BLaER1 (cell line): ENCODE data around the gene HPCAL1.
A peak's percentile ranks its signal among the peaks of the same experiment; 100 is the strongest.

Experiments
- H3K27ac ChIP-seq: shearing (Covaris generic); formaldehyde crosslinking; 2 replicates; pipeline ENCODE4 v1.8.1; 2022
- H3K27me3 ChIP-seq: shearing (Covaris generic); formaldehyde crosslinking; 2 replicates; pipeline ENCODE4 v1.8.1; 2022
- H3K36me3 ChIP-seq: shearing (Covaris generic); formaldehyde crosslinking; 2 replicates; pipeline ENCODE4 v1.8.1; 2022
- H3K4me1 ChIP-seq: shearing (Covaris generic); formaldehyde crosslinking; 2 replicates; pipeline ENCODE4 v1.8.1; 2022
- H3K4me2 ChIP-seq: shearing (Covaris generic); formaldehyde crosslinking; 2 replicates; pipeline ENCODE4 v1.8.1; 2022
- H3K4me3 ChIP-seq: shearing (Covaris generic); formaldehyde crosslinking; 2 replicates; pipeline ENCODE4 v1.8.1; 2022
- H3K9ac ChIP-seq: shearing (Covaris generic); formaldehyde crosslinking; 2 replicates; pipeline ENCODE4 v1.8.1; 2022
- H3K9me3 ChIP-seq: shearing (Covaris generic); formaldehyde crosslinking; 2 replicates; pipeline ENCODE4 v1.8.1; 2022
- H4K20me1 ChIP-seq: shearing (Covaris generic); formaldehyde crosslinking; 2 replicates; pipeline ENCODE4 v1.8.1; 2022
- Cebpa-rat ChIP-seq: shearing (Covaris generic); IDR thresholded peaks from 2 replicates; pipeline ENCODE4 v1.8.1; 2022

Gene HPCAL1

DNA sequence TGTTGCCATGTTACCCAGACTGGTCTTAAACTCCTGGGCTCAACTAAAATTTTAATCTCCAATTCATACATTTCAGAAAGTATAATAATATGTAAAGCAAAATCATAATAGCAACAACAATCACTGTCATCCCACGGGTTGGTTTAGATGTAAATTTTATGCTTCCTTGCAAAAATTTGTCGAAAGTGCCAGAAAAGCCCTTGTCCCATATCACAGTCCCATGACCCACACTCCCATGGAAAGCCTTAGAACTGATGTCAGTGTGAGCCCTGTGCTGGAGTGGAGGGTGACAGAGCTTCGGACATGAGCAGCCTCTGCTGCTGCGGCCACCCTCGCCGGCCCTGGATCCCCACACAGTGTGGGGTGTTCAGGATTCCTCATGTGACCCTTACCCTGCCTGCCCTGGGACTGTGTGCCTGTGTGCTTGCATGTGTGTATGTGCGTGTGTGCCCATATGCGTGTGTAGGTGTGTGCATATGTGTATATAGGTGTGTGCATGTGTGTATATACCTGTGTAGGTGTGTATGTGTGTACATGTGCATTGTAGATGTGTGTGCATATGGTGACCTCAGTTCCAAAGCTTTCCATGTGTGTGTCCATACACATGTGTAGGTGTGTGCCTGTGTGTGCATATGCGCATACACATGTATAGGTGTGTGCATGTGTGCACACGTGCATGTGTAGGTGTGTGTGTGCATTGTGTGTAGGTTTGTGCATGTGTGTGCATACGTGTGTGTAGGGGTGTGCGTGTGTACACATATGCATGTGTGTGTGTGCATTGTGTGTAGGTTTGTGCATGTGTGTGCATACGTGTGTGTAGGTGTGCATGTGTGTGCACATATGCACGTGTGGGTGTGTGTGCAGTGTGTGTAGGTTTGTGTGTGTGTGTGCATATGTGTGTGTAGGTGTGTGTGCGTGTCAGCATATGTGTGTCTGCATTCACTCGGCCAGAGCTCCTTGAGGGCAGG lies 65.1 kb downstream of the HPCAL1 start:
- H3K27ac ChIP-seq, result no peak overlapping the region
- no peak overlapping the region for H3K4me3 ChIP-seq
- H3K36me3 ChIP-seq, result peaks cover 8% of the 10 kb centered on the region; the same call in 1 of the 2 replicates
- no peaks in the 10 kb centered on the region for H3K9me3 ChIP-seq
- peaks cover 98% of the 10 kb centered on the region for H4K20me1 ChIP-seq
- peaks cover 47% of the 10 kb centered on the region for H3K4me1 ChIP-seq
- 0 out of 2 replicates have a peak overlapping the region, but pooled peaks have one; percentile 9 for H3K4me2 ChIP-seq
- H3K9ac ChIP-seq, result no peak overlapping the region
- TF ChIP-seq Cebpa-rat, result no peak
- no peaks in the 10 kb centered on the region for H3K27me3 ChIP-seq

GRCh38 chr2:10368491-10369231 lies 66.0 kb downstream of the HPCAL1 start:
- H4K20me1 ChIP-seq, result peaks cover 98% of the 10 kb centered on the region
- no peak overlapping the region for H3K4me2 ChIP-seq
- H3K9me3 ChIP-seq, result no peaks in the 10 kb centered on the region
- TF ChIP-seq Cebpa-rat, result no peak
- H3K36me3 ChIP-seq, result peaks cover 8% of the 10 kb centered on the region; the same call in 1 of the 2 replicates
- no peak overlapping the region for H3K4me3 ChIP-seq
- no peak overlapping the region for H3K27ac ChIP-seq
- H3K4me1 ChIP-seq, result peaks cover 51% of the 10 kb centered on the region
- H3K27me3 ChIP-seq, result no peaks in the 10 kb centered on the region
- H3K9ac ChIP-seq, result no peak overlapping the region

DNA sequence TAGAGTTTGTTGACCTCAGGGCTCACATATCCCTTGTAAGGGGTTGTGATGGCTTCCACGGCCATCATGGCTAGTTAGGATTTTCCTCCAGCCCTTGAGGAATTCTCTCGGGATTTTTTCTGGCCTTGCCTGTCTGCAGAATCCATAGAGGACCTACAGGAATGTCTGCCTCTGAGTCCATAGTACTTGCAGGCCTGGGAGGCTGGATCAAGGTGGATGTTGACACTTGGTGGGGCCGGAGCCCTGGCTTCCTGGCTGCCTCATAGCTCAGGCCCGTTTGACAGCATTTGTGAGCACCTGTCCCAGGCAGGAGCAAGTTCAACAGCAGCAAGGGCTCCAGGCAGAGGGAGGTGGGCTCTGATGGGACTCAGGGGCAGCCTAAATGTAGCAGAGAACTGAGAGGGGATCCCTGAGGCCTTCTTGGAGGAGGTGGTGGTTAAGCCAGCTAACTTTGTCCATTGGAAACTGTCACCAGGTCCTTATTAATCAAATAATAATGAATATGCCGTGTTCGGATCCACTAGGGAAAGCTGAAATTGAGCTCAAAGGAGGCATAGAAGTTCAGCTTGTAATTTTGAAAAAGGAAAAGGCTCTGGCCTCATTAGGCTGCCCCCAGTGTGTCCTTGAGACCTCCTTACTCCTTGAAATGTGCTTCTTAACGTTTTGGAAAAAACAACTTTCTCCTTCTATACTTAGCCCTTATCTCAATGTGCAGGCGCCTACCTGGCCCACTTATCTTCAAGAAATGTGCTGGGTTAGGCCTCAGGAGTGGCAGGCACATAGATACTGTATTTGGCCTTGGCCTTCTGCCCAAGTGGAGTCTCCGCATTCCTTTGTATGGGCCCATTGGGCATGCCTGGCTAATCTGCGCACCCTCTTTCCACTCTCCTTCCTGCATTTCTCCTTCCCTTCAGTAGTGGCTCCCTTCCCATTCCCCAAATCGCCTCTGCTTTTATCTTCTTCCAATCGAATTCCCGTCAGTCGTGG lies 66.9 kb downstream of the HPCAL1 start:
- peak overlapping the region; percentile 34; the same call in 1 of the 2 replicates for H3K4me2 ChIP-seq
- no peak overlapping the region for H3K9ac ChIP-seq
- no peak for TF ChIP-seq Cebpa-rat
- peaks cover 8% of the 10 kb centered on the region; the same call in 1 of the 2 replicates for H3K36me3 ChIP-seq
- no peaks in the 10 kb centered on the region for H3K9me3 ChIP-seq
- no peaks in the 10 kb centered on the region for H3K27me3 ChIP-seq
- H3K27ac ChIP-seq, result no peak overlapping the region
- no peak overlapping the region for H3K4me3 ChIP-seq
- peaks cover 60% of the 10 kb centered on the region for H3K4me1 ChIP-seq
- peaks cover 98% of the 10 kb centered on the region for H4K20me1 ChIP-seq

DNA sequence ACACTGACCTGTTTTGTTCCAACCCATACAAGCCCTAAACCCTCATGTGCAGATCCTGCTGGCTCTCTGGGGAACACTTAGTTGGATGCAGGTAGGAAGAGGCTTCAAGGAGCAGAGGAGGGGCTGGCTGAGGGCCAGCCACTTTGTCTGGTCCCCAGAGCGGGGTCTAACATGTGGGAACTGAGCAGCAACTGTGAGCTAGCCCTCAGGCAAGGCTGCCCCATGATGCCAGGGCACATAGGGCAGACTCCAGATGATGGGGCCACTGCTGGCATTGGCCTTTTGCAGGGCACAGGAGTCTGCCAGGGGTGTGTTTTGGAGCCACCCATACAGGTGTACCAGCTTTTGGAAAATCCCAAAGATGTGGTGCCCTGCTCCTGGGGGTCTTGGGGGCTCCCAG lies 67.7 kb downstream of the HPCAL1 start:
- no peak overlapping the region for H3K9ac ChIP-seq
- H3K27me3 ChIP-seq, result no peaks in the 10 kb centered on the region
- H3K9me3 ChIP-seq, result no peaks in the 10 kb centered on the region
- H3K4me2 ChIP-seq, result peak overlapping the region; percentile 34; the same call in 1 of the 2 replicates
- TF ChIP-seq Cebpa-rat, result no peak
- peaks cover 98% of the 10 kb centered on the region for H4K20me1 ChIP-seq
- no peak overlapping the region for H3K27ac ChIP-seq
- no peak overlapping the region for H3K4me3 ChIP-seq
- peaks cover 68% of the 10 kb centered on the region for H3K4me1 ChIP-seq
- H3K36me3 ChIP-seq, result peaks cover 8% of the 10 kb centered on the region; the same call in 1 of the 2 replicates

- TF ChIP-seq Cebpa-rat, result no peak
- peaks cover 74% of the 10 kb centered on the region for H3K4me1 ChIP-seq
Observed at GRCh38 chr2:10370895-10371294, 68.2 kb downstream of the HPCAL1 start.

GRCh38 chr2:10371441-10372196 lies 68.9 kb downstream of the HPCAL1 start:
- no peak overlapping the region for H3K9ac ChIP-seq
- H3K4me3 ChIP-seq, result no peak overlapping the region
- H3K4me1 ChIP-seq, result peaks cover 78% of the 10 kb centered on the region
- no peaks in the 10 kb centered on the region for H3K27me3 ChIP-seq
- no peaks in the 10 kb centered on the region for H3K9me3 ChIP-seq
- H4K20me1 ChIP-seq, result peaks cover 93% of the 10 kb centered on the region
- no peak for TF ChIP-seq Cebpa-rat
- H3K36me3 ChIP-seq, result peaks cover 8% of the 10 kb centered on the region; the same call in 1 of the 2 replicates
- H3K4me2 ChIP-seq, result peak overlapping the region; percentile 66
- H3K27ac ChIP-seq, result peak overlapping the region; percentile 44; the same call in 1 of the 2 replicates

More at GRCh38 chr2:10370895-10371294, 68.2 kb downstream of the HPCAL1 start:
- Histone ChIP-seq H3K36me3 (peaks cover 8% of the 10 kb centered on the region; the same call in 1 of the 2 replicates), H3K9me3 (no peaks in the 10 kb centered on the region), H3K27ac (no peak overlapping the region), H3K4me3 (no peak overlapping the region), H3K27me3 (no peaks in the 10 kb centered on the region), H3K4me2 (no peak overlapping the region), H3K9ac (no peak overlapping the region), H4K20me1 (peaks cover 98% of the 10 kb centered on the region)

DNA sequence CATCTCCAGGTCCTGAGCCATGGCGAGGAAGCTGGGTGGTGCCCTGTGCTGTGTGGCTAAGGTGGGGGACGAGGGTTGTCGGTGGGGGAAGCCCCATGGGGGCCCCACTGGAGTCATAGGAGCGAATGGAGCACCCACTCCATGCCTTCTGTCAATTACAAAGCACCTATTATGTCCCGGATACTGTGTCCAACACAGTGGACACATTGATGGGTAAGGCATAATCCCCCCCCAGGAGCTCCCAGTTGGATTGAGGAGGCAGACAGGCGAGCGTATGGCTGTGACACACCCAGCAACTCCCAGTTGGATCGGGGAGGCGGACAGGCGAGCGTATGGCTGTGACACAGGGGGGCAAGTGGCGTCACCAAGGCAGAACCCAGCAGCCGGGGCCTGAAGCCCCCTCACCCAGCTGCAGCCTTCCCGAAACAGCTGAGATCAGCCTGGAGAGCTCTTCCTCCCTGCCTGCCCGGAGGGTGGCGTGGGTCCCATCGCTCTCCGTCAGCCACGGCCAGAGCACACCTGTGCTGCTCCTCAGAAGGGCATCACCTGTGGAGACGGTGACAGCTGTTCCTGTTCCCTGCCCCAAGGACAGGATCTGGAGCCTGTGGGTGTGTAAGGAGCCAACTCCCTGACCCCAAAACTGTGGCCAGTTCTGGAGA lies 69.6 kb downstream of the HPCAL1 start:
- Histone ChIP-seq H3K4me3 (no peak overlapping the region), H3K36me3 (peaks cover 8% of the 10 kb centered on the region; the same call in 1 of the 2 replicates), H3K27ac (peak overlapping the region; percentile 54), H3K4me1 (peaks cover 77% of the 10 kb centered on the region), H3K9ac (no peak overlapping the region), H3K4me2 (peak overlapping the region; percentile 66), H3K27me3 (no peaks in the 10 kb centered on the region), H3K9me3 (no peaks in the 10 kb centered on the region), H4K20me1 (peaks cover 91% of the 10 kb centered on the region)
- no peak for TF ChIP-seq Cebpa-rat

DNA sequence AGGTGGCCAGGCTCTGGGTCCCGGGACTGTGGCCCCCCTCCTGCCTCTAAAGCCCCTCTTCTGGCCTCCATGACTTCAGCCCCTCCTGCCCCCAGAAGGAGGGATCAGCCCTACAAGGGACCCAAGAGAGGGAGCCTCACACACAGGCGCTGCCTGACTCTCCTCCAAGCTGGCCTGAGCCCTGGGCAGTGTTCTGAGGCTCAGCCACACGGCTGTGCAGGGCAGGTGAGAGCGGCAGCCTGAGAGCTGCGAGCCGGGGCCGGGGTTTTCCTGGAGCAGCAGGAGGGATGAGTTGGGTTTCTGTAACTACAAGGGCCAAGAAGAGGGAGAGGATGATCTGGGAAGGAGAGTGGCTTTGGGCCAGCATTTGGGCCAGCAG lies 70.1 kb downstream of the HPCAL1 start:
- TF ChIP-seq Cebpa-rat, result no peak
- Histone ChIP-seq H4K20me1 (peaks cover 91% of the 10 kb centered on the region), H3K36me3 (peaks cover 8% of the 10 kb centered on the region; the same call in 1 of the 2 replicates), H3K27me3 (no peaks in the 10 kb centered on the region), H3K9me3 (no peaks in the 10 kb centered on the region), H3K4me3 (no peak overlapping the region), H3K27ac (peak overlapping the region; percentile 54), H3K9ac (no peak overlapping the region), H3K4me1 (peaks cover 80% of the 10 kb centered on the region), H3K4me2 (peak overlapping the region; percentile 66)
